ENCODE results near the gene ACAP1.
"Not testable (repeated sequence)": the region's sequence is repeated elsewhere in the genome, so short reads cannot be mapped to it uniquely, and the experiment has no call there.

Gene ACAP1

GRCh38 chr17:7356072-7356549 is 19.8 kb downstream of the ACAP1 start:
- no peak overlapping the region for H3K4me3 ChIP-seq

DNA sequence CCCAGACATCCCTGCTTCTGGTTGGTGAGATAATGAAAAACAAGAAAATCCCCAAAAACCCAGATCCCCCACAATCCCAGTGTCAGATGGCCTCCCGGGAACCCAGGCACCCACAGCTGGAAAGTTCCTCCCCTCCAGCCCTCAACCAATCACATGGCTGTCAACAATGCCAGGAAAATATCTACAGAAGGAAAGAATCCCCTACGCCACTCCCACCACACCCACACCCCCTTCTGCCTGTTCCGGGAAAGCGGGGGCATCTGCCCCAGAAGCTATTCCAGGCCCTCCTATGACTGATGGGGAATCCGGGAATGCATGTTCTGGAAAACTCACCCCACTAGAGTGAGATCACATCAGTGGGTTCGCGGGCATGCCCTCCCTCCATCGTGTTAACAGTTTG is 20.4 kb downstream of the ACAP1 start:
- Histone ChIP-seq H3K27ac (peak overlapping the region in 1 of 2 donors; percentile 29), H3K4me1 (peaks cover 0 to 43% (median 31%) of the 10 kb centered on the region in 4 donors), H3K4me3 (no peak overlapping the region), H3K36me3 (no peaks in the 10 kb centered on the region), H3K9me3 (no peaks in the 10 kb centered on the region), H3K27me3 (no peaks in the 10 kb centered on the region)
- TF ChIP-seq, protein P1, sequence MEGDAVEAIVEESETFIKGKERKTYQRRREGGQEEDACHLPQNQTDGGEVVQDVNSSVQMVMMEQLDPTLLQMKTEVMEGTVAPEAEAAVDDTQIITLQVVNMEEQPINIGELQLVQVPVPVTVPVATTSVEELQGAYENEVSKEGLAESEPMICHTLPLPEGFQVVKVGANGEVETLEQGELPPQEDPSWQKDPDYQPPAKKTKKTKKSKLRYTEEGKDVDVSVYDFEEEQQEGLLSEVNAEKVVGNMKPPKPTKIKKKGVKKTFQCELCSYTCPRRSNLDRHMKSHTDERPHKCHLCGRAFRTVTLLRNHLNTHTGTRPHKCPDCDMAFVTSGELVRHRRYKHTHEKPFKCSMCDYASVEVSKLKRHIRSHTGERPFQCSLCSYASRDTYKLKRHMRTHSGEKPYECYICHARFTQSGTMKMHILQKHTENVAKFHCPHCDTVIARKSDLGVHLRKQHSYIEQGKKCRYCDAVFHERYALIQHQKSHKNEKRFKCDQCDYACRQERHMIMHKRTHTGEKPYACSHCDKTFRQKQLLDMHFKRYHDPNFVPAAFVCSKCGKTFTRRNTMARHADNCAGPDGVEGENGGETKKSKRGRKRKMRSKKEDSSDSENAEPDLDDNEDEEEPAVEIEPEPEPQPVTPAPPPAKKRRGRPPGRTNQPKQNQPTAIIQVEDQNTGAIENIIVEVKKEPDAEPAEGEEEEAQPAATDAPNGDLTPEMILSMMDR (IDR thresholded peaks at IDR 0.05), result no peak
- no peak for DNase-seq
- intact Hi-C loops (cut with DNase I; ENCODE audit: low total_unique reads), result no loop called here

More at GRCh38 chr17:7356072-7356549, 19.8 kb downstream of the ACAP1 start:
- TF ChIP-seq, protein P1 (IDR thresholded peaks at IDR 0.05), result peak; percentile 72 to 86
- Histone ChIP-seq H3K36me3 (no peaks in the 10 kb centered on the region), H3K27ac (no peak overlapping the region), H3K9me3 (no peaks in the 10 kb centered on the region), H3K27me3 (no peaks in the 10 kb centered on the region), H3K4me1 (peaks cover 0 to 43% (median 31%) of the 10 kb centered on the region in 4 donors)
- intact Hi-C loops (cut with DNase I; ENCODE audit: low total_unique reads), result no loop called here
- DNase-seq, result peak; percentile 75 to 87

DNA sequence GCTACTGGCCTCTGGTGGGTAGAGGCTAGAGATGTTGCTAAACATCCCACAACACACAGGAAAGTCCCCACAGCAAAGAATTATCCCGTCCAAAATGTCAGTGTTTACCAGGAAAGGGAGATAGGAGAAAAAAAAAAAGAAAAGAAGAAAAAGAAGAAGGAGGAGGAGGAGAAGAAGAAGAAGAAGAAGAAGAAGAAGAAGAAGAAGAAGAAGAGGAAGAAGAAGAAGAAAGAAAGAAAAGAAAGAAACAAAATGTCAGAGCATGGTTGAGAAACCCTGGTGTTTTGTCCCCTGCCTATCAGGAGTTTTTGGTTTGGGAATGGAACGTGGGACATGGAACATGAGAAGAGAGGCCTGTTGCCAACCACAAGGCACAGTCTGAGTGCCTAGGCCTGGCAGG is 21.1 kb downstream of the ACAP1 start:
- H3K27ac ChIP-seq, result no peak overlapping the region
- H3K36me3 ChIP-seq, result no peaks in the 10 kb centered on the region
- intact Hi-C loops (cut with DNase I; ENCODE audit: low total_unique reads), result no loop called here
- peaks cover 0 to 42% (median 30%) of the 10 kb centered on the region in 4 donors for H3K4me1 ChIP-seq
- DNase-seq, result no peak
- no peaks in the 10 kb centered on the region for H3K9me3 ChIP-seq
- TF ChIP-seq, protein P1 (IDR thresholded peaks at IDR 0.05), result no peak
- H3K4me3 ChIP-seq, result no peak overlapping the region
- peaks cover 0 to 3% of the 10 kb centered on the region in 2 donors for H3K27me3 ChIP-seq

DNA sequence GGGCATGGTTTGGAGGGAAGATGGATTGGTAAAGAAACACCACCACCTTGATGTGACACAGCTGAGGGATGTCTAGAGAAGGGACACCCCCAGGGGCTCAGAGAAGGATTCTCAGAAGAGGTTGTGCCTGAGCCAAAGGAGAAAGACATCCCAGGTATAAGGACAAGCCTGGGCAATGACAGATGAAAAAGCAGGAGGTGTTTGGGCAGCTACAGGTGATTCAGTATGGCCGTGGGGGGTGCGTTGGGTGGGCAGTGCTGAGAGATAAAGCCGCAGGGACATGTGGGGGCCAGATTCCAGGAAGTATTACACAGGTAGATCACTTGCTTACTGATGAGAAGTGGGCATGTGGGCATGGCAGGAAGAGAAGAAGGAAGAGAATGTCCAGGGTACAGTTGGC is 25.6 kb downstream of the ACAP1 start:
- Histone ChIP-seq H3K27ac (no peak overlapping the region), H3K4me1 (peaks cover 0 to under 1% (median 0%) of the 10 kb centered on the region in 4 donors), H3K27me3 (peaks cover 0 to 3% of the 10 kb centered on the region in 2 donors), H3K36me3 (no peaks in the 10 kb centered on the region), H3K4me3 (no peak overlapping the region), H3K9me3 (no peaks in the 10 kb centered on the region)
- intact Hi-C loops (cut with DNase I; ENCODE audit: low total_unique reads), result no loop called here
- TF ChIP-seq, protein P1 (IDR thresholded peaks at IDR 0.05), result no peak
- DNase-seq, result no peak

DNA sequence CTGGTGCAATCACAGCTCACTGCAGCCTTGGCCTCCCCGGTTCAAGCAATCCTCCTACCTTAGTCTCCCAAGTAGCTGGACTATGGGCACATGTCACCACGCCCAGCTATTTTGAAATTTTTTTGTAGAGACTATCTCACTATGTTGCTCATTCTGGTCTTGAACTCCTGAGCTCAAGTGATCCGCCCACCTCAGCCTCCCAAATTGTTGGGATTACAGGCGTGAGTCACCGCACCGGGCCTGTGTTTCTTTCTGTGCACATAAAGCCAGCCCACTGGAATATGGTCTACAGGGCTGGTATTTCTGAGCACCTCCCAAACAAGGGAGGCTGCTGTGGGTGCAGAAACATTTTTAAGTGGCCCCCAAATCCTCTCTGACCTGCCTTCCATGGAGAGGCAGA is 27.0 kb downstream of the ACAP1 start:
- TF ChIP-seq, protein P1 (IDR thresholded peaks at IDR 0.05), result no peak
- no peak for DNase-seq
- Histone ChIP-seq H3K27ac (no peak overlapping the region), H3K36me3 (no peaks in the 10 kb centered on the region), H3K4me1 (no peaks in the 10 kb centered on the region), H3K27me3 (peaks cover 0 to 3% of the 10 kb centered on the region in 2 donors), H3K9me3 (no peaks in the 10 kb centered on the region), H3K4me3 (no peak overlapping the region)
- intact Hi-C loops (cut with DNase I; ENCODE audit: low total_unique reads), result no loop called here

- H3K27me3 ChIP-seq, result peaks cover 0 to 16% of the 10 kb centered on the region in 2 donors
- H3K4me1 ChIP-seq; H3K4me3 ChIP-seq; DNase-seq; intact Hi-C loops (cut with DNase I; ENCODE audit: low total_unique reads); H3K27ac ChIP-seq; H3K36me3 ChIP-seq; H3K9me3 ChIP-seq: not testable (repeated sequence)
These were observed 29.6 kb downstream of the ACAP1 start for GRCh38 chr17:7365963-7366362.

All from tibial artery (tissue), 4 donors.